GM19328 (cell line): ENCODE data around the gene MYL12A.
A peak's percentile ranks its signal among the peaks of the same experiment; 100 is the strongest.
"Not testable (repeated sequence)": the region's sequence is repeated elsewhere in the genome, so short reads cannot be mapped to it uniquely, and the experiment has no call there.

Experiments used
- ATAC-seq: cut with Tn5 transposase; IDR thresholded peaks from one replicate; pipeline ENCODE4 v1.9.1; 2021; ENCODE audit warnings: mild to moderate bottlenecking, moderate library complexity; ENCODE audit not compliant: unreplicated experiment

MYL12A gene

GRCh38 chr18:3247240-3248061 lies at the start of gene MYL12A:
MYL12A (plus strand) TSS chr18:3247801; CDS start chr18:3253248, 5,447 bp downstream.
- ATAC-seq = peak; percentile 82

GRCh38 chr18:3198260-3198860 lies 49.2 kb upstream of the MYL12A start:
- not testable (repeated sequence) for ATAC-seq

- ATAC-seq = no peak
These were observed 47.5 kb upstream of the MYL12A start for GRCh38 chr18:3199942-3200645.

- no peak for ATAC-seq
These were observed 42.4 kb upstream of the MYL12A start for GRCh38 chr18:3205239-3205638.

GRCh38 chr18:3207565-3207964 lies 40.0 kb upstream of the MYL12A start:
- ATAC-seq = no peak

GRCh38 chr18:3209859-3210569 lies 37.6 kb upstream of the MYL12A start:
- no peak for ATAC-seq

GRCh38 chr18:3211236-3211992 lies 36.2 kb upstream of the MYL12A start:
- ATAC-seq = no peak

- no peak for ATAC-seq
These were observed 34.9 kb upstream of the MYL12A start for GRCh38 chr18:3212657-3213056.

GRCh38 chr18:3213300-3214059 lies 34.1 kb upstream of the MYL12A start:
- ATAC-seq = no peak

- no peak for ATAC-seq
These were observed 32.6 kb upstream of the MYL12A start for GRCh38 chr18:3214855-3215637.

GRCh38 chr18:3216987-3217386 lies 30.6 kb upstream of the MYL12A start:
- ATAC-seq = no peak

- no peak for ATAC-seq
These were observed 29.5 kb upstream of the MYL12A start for GRCh38 chr18:3217948-3218647.

- no peak for ATAC-seq
These were observed 28.8 kb upstream of the MYL12A start for GRCh38 chr18:3218819-3219218.

GRCh38 chr18:3219241-3219630 lies 28.4 kb upstream of the MYL12A start:
- ATAC-seq = no peak

GRCh38 chr18:3219631-3220335 lies 27.8 kb upstream of the MYL12A start, which contains the start of gene MYOM1:
MYOM1 (minus strand) TSS chr18:3219968; CDS start chr18:3215223, 4,745 bp downstream.
- ATAC-seq = no peak

GRCh38 chr18:3220868-3221267 lies 26.7 kb upstream of the MYL12A start:
- ATAC-seq = not testable (repeated sequence)

GRCh38 chr18:3221496-3221895 lies 26.1 kb upstream of the MYL12A start:
- ATAC-seq = no peak

- ATAC-seq = no peak
These were observed 24.2 kb upstream of the MYL12A start for GRCh38 chr18:3223356-3223755.
